NT2/D1 (cell line): ENCODE measurements around the gene PSAP.

Source experiments
- SUZ12 ChIP-seq: IDR thresholded peaks from 2 replicates; pipeline ENCODE4 v1.6.1; 2011; ENCODE audit not compliant: insufficient read length, insufficient read depth; ENCODE audit errors: extremely low read depth
- YY1 ChIP-seq: IDR thresholded peaks from 2 replicates; pipeline ENCODE4 v1.6.1; 2011; ENCODE audit not compliant: insufficient read length, insufficient read depth
- ZNF274 ChIP-seq: IDR thresholded peaks from 2 replicates; pipeline ENCODE4 v1.6.1; 2011; ENCODE audit warnings: mild to moderate bottlenecking, low read depth, low read length

- TF ChIP-seq ZNF274 (no peak), YY1 (no peak), SUZ12 (no peak)
Measured at GRCh38 chr10:71796749-71797405, 54.2 kb downstream of the PSAP start.
